ENCODE data around the gene ASPHD2. TPM values are rescaled to one million over a fixed set of nuclear protein-coding genes. Genes with fewer than 3 reads are reported as not detected.

ASPHD2 gene
- total and polyA plus RNA-seq, 2 of the 13 experiments (the other 11 are each of a cell fraction or from before 2014, with no cell fraction given), result 0.04 TPM

GRCh38 chr22:26494506-26494905, 65.4 kb downstream of the ASPHD2 start:
- Histone ChIP-seq H3K36me3 (replicated peaks in 1 of 2; ENCODE audit: control insufficient read depth in 1 of 2, insufficient read depth in 2 of 2, low read length in 2 of 2) (peaks cover 31 to 82% of the 10 kb centered on the region in 2 experiments), H2AFZ (ENCODE audit: low read length) (no peak overlapping the region), H3K79me2 (ENCODE audit: insufficient read depth, low read length) (no peaks in the 10 kb centered on the region), H3K27me3 (ENCODE audit: control insufficient read depth in 1 of 2, insufficient read depth in 2 of 2, low read length in 2 of 2) (no peaks in the 10 kb centered on the region), H4K20me1 (ENCODE audit: insufficient read depth, low read length) (no peaks in the 10 kb centered on the region), H3K4me3 (replicated peaks in 1 of 3; ENCODE audit: insufficient read depth in 1 of 3, low read depth in 2 of 3, low read length in 3 of 3) (no peak overlapping the region), H3K4me2 (ENCODE audit: low read depth, low read length) (no peak overlapping the region), H3K4me1 (ENCODE audit: insufficient read depth, low read length) (peaks cover 8% of the 10 kb centered on the region), H3K9ac (ENCODE audit: insufficient read depth, low read depth, low read length) (no peak overlapping the region), H3K27ac (ENCODE audit: extremely low read length, insufficient read depth, low read length) (no peak overlapping the region), H3K9me3 (ENCODE audit: low read length) (no peaks in the 10 kb centered on the region)
- POLR2A ChIA-PET, result interaction anchor here (1.8 kb wide), 1 partner anchor 11 kb away, joined by 9 read pairs; the partner anchor contains the start of genes HPS4 and SRRD
- ATAC-seq (no peak), DNase-seq (ENCODE audit: low spot score) (no peak), FAIRE-seq (no peak)
- CTCF ChIA-PET (ENCODE audit: low intra/inter-chr PET ratio, low total read pairs), result no interaction called here
- in situ Hi-C loops (cut with HindIII; ENCODE audit: extremely low pct_ligation_motif_present, low pct_unique_long_range_greater_than_20kb) (no loop called here), intact Hi-C loops (cut with micrococcal nuclease; ENCODE audit: unreplicated experiment) (no loop called here)
- BruUV-seq (replicated peaks), result no TSS peak
- TF ChIP-seq, protein P1, sequence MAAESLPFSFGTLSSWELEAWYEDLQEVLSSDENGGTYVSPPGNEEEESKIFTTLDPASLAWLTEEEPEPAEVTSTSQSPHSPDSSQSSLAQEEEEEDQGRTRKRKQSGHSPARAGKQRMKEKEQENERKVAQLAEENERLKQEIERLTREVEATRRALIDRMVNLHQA (CRISPR knock-in tag; IDR thresholded peaks at IDR 0.05), result no peak
- TF ChIP-seq, protein P2, sequence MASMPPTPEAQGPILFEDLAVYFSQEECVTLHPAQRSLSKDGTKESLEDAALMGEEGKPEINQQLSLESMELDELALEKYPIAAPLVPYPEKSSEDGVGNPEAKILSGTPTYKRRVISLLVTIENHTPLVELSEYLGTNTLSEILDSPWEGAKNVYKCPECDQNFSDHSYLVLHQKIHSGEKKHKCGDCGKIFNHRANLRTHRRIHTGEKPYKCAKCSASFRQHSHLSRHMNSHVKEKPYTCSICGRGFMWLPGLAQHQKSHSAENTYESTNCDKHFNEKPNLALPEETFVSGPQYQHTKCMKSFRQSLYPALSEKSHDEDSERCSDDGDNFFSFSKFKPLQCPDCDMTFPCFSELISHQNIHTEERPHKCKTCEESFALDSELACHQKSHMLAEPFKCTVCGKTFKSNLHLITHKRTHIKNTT (CRISPR knock-in tag; IDR thresholded peaks at IDR 0.05), result no peak

Small RNAs within 50 kb of the gene (small RNA-seq; reads per million reads assigned to genes)
- 0 reads per million in 3 experiments for gene RNA5SP495 (ENCODE audit: insufficient read depth in 2 of 3, insufficient read length in 3 of 3, low read depth in 2 of 3, low replicate concordance in 1 of 3)

Other genes with a start within 250 kb of the ASPHD2 start
- gene HPS4, start 54.5 kb downstream of the ASPHD2 start, total RNA-seq (2016; rRNA removed; fragmentation: Illumina TruSeq; extraction: Trizol), result 29.7 and 34.0 TPM in 2 replicates
- gene HPS4, start 54.5 kb downstream of the ASPHD2 start, polyA plus RNA-seq (2011; rRNA removed), result 27.4 and 28.0 TPM in 2 replicates
- gene SRRD, start 54.6 kb downstream of the ASPHD2 start, total RNA-seq (2016; rRNA removed; fragmentation: Illumina TruSeq; extraction: Trizol), result 36.6 and 56.5 TPM in 2 replicates
- gene SRRD, start 54.6 kb downstream of the ASPHD2 start, polyA plus RNA-seq (2011; rRNA removed), result 21.8 and 22.8 TPM in 2 replicates
- gene TFIP11, start 83.2 kb downstream of the ASPHD2 start, total RNA-seq (2016; rRNA removed; fragmentation: Illumina TruSeq; extraction: Trizol), result 20.8 and 22.8 TPM in 2 replicates
- gene TFIP11, start 83.2 kb downstream of the ASPHD2 start, polyA plus RNA-seq (2011; rRNA removed), result 15.4 and 18.4 TPM in 2 replicates
- 9.2 and 15.2 TPM in 2 replicates for gene TPST2, start 160.9 kb downstream of the ASPHD2 start, total RNA-seq (2016; rRNA removed; fragmentation: Illumina TruSeq; extraction: Trizol)
- gene TPST2, start 160.9 kb downstream of the ASPHD2 start, polyA plus RNA-seq (2011; rRNA removed), result 23.8 and 29.5 TPM in 2 replicates
- not detected in 2 replicates for gene CRYBB1, start 188.8 kb downstream of the ASPHD2 start, total RNA-seq (2016; rRNA removed; fragmentation: Illumina TruSeq; extraction: Trizol)
- not detected in 2 replicates for gene CRYBB1, start 188.8 kb downstream of the ASPHD2 start, polyA plus RNA-seq (2011; rRNA removed)
- not detected in 2 replicates for gene CRYBA4, start 192.7 kb downstream of the ASPHD2 start, total RNA-seq (2016; rRNA removed; fragmentation: Illumina TruSeq; extraction: Trizol)
- gene CRYBA4, start 192.7 kb downstream of the ASPHD2 start, polyA plus RNA-seq (2011; rRNA removed), result not detected in 2 replicates
- gene MIAT, start 228.3 kb downstream of the ASPHD2 start, total RNA-seq (2016; rRNA removed; fragmentation: Illumina TruSeq; extraction: Trizol), result 0.04 TPM in 1 of 2 replicates, not detected in the other
- gene MIAT, start 228.3 kb downstream of the ASPHD2 start, polyA plus RNA-seq (2011; rRNA removed), result under 0.01 TPM in 1 of 2 replicates, not detected in the other

Data from HepG2 (cell line).